SU-DHL-6 (cell line): ENCODE measurements around the gene SLC35E2B.

Experiments used
- CTCF ChIP-seq: fragments of 200-600 bp; sonication (generic); IDR thresholded peaks from one replicate; pipeline ENCODE4 v1.5.1; 2017; ENCODE audit warnings: antibody characterized with exemption, mild to moderate bottlenecking, low read length, moderate library complexity; ENCODE audit not compliant: insufficient read depth, poor library complexity, severe bottlenecking
- EZH2phosphoT487 ChIP-seq: fragments of 200-600 bp; sonication (generic), shearing (Covaris generic); conservative IDR thresholded peaks from 2 replicates; pipeline ENCODE4 v1.6.1; 2018; ENCODE audit warnings: mild to moderate bottlenecking, antibody characterized with exemption, low read length, moderate library complexity, mixed read lengths

- TF ChIP-seq CTCF: peak; percentile 79
- no peak for TF ChIP-seq EZH2phosphoT487
These were observed 13.8 kb downstream of the SLC35E2B start for GRCh38 chr1:1678581-1679380.
